Mononuclear cell (primary cell): Measurements from ENCODE around the gene PPP1R27. TPM values are rescaled to one million over a fixed set of nuclear protein-coding genes. Genes with fewer than 3 reads are reported as not detected.

Experiments
- H3K27me3 ChIP-seq: 2 replicates; pipeline ENCODE4 v1.6.0; 2011; ENCODE audit warnings: low read length, control low read depth; ENCODE audit not compliant: insufficient read depth
- H3K4me1 ChIP-seq: 2 replicates; pipeline ENCODE4 v1.5.1; 2011; ENCODE audit warnings: mild to moderate bottlenecking, low read length, control low read depth; ENCODE audit not compliant: insufficient read depth
- H3K4me3 ChIP-seq: 2 replicates; pipeline ENCODE4 v1.5.1; 2011; ENCODE audit warnings: mild to moderate bottlenecking, low read length, moderate library complexity
- H3K9me3 ChIP-seq: 2 replicates; pipeline ENCODE4 v1.5.1; 2011; ENCODE audit warnings: low read depth, mild to moderate bottlenecking, control low read depth, low read length
- total RNA-seq: library from RNA; depleted of rRNA; stranded (reverse); fragments of >200 nt; gene quantifications from one replicate; pipeline ENCODE4 v1.2.3, GENCODE V29; 2012

PPP1R27 gene
- total RNA-seq, 1 donor: not detected

- Histone ChIP-seq H3K4me1 (no peaks in the 10 kb centered on the region), H3K4me3 (no peak overlapping the region), H3K27me3 (no peaks in the 10 kb centered on the region), H3K9me3 (no peaks in the 10 kb centered on the region)
Observed at GRCh38 chr17:81821603-81822311, 13.1 kb downstream of the PPP1R27 start.

GRCh38 chr17:81821147-81821546, 13.7 kb downstream of the PPP1R27 start:
- no peaks in the 10 kb centered on the region for H3K9me3 ChIP-seq
- H3K4me3 ChIP-seq: no peak overlapping the region
- no peaks in the 10 kb centered on the region for H3K27me3 ChIP-seq
- no peaks in the 10 kb centered on the region for H3K4me1 ChIP-seq

- H3K4me3 ChIP-seq: no peak overlapping the region
- H3K4me1 ChIP-seq: no peaks in the 10 kb centered on the region
- no peaks in the 10 kb centered on the region for H3K27me3 ChIP-seq
- H3K9me3 ChIP-seq: no peaks in the 10 kb centered on the region
Observed at GRCh38 chr17:81819708-81820107, 15.1 kb downstream of the PPP1R27 start.

- Histone ChIP-seq H3K4me3 (no peak overlapping the region), H3K9me3 (no peaks in the 10 kb centered on the region), H3K4me1 (no peaks in the 10 kb centered on the region), H3K27me3 (no peaks in the 10 kb centered on the region)
Observed at GRCh38 chr17:81817758-81818147, 17.1 kb downstream of the PPP1R27 start.

- no peaks in the 10 kb centered on the region for H3K4me1 ChIP-seq
- H3K9me3 ChIP-seq: no peaks in the 10 kb centered on the region
- H3K27me3 ChIP-seq: no peaks in the 10 kb centered on the region
- H3K4me3 ChIP-seq: no peak overlapping the region
Observed at GRCh38 chr17:81815646-81815986, 19.2 kb downstream of the PPP1R27 start.

GRCh38 chr17:81814748-81815645, 19.9 kb downstream of the PPP1R27 start:
- H3K4me1 ChIP-seq: no peaks in the 10 kb centered on the region
- no peak overlapping the region for H3K4me3 ChIP-seq
- H3K27me3 ChIP-seq: no peaks in the 10 kb centered on the region
- H3K9me3 ChIP-seq: no peaks in the 10 kb centered on the region

GRCh38 chr17:81813861-81814683, 20.8 kb downstream of the PPP1R27 start:
- Histone ChIP-seq H3K4me1 (no peaks in the 10 kb centered on the region), H3K9me3 (no peaks in the 10 kb centered on the region), H3K27me3 (no peaks in the 10 kb centered on the region), H3K4me3 (no peak overlapping the region)

- Histone ChIP-seq H3K9me3 (no peaks in the 10 kb centered on the region), H3K4me1 (no peaks in the 10 kb centered on the region), H3K27me3 (no peaks in the 10 kb centered on the region), H3K4me3 (no peak overlapping the region)
Observed at GRCh38 chr17:81813371-81813684, 21.5 kb downstream of the PPP1R27 start.

- Histone ChIP-seq H3K27me3 (no peaks in the 10 kb centered on the region), H3K4me3 (no peak overlapping the region), H3K9me3 (no peaks in the 10 kb centered on the region), H3K4me1 (no peaks in the 10 kb centered on the region)
Observed at GRCh38 chr17:81812571-81813370, 22.1 kb downstream of the PPP1R27 start.

- Histone ChIP-seq H3K27me3 (no peaks in the 10 kb centered on the region), H3K4me1 (no peaks in the 10 kb centered on the region)
Observed at GRCh38 chr17:81811705-81812570, 22.9 kb downstream of the PPP1R27 start.

GRCh38 chr17:81810892-81811704, 23.8 kb downstream of the PPP1R27 start:
- Histone ChIP-seq H3K4me1 (no peaks in the 10 kb centered on the region), H3K9me3 (no peaks in the 10 kb centered on the region), H3K4me3 (no peak overlapping the region), H3K27me3 (peaks cover 4% of the 10 kb centered on the region)

More at GRCh38 chr17:81811705-81812570, 22.9 kb downstream of the PPP1R27 start:
- no peak overlapping the region for H3K4me3 ChIP-seq
- H3K9me3 ChIP-seq: no peaks in the 10 kb centered on the region

- Histone ChIP-seq H3K4me1 (no peaks in the 10 kb centered on the region), H3K4me3 (no peak overlapping the region), H3K9me3 (no peaks in the 10 kb centered on the region), H3K27me3 (peaks cover 5% of the 10 kb centered on the region)
Observed at GRCh38 chr17:81810476-81810875, 24.4 kb downstream of the PPP1R27 start.

GRCh38 chr17:81809556-81809998, 25.3 kb downstream of the PPP1R27 start:
- H3K4me1 ChIP-seq: no peaks in the 10 kb centered on the region
- no peaks in the 10 kb centered on the region for H3K9me3 ChIP-seq
- peaks cover 9% of the 10 kb centered on the region for H3K27me3 ChIP-seq
- H3K4me3 ChIP-seq: no peak overlapping the region
